ENCODE results near the gene MICAL2. TPM values are rescaled to one million over a fixed set of nuclear protein-coding genes. Genes with fewer than 3 reads are reported as not detected.

The MICAL2 gene
- total and polyA plus RNA-seq, 12 donors: 8.4 to 80.5 (median 34.1) TPM

DNA sequence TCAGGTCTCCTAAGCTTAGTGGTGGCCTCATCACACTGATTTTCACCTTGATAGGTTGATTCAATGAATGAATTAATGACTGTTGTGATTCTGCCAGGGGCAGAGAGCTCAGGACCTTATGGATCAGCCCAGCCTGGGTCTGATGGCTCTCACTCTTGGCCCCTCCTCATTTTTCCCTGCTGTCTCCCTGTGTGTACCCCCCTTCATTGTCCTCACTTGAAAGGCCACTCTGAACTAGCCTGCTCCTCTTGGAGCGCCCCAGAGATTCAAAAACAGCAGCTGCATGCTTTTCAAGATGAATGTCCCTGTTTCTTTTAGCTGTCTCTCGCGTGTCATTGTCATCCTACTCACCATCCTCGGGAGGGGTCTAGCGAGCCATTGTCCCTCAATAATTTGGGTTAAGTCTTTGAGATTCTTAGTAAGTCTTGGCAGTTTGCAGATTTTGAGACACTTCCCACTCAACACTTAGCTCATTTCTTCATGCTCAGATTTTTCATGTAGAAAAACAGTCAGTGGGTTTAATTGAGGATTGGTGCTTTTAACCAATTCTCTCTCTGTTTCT is 42.5 kb upstream of the MICAL2 start:
- no peak for TF ChIP-seq POLR2A (IDR thresholded peaks at IDR 0.05)
- TF ChIP-seq, protein P1, sequence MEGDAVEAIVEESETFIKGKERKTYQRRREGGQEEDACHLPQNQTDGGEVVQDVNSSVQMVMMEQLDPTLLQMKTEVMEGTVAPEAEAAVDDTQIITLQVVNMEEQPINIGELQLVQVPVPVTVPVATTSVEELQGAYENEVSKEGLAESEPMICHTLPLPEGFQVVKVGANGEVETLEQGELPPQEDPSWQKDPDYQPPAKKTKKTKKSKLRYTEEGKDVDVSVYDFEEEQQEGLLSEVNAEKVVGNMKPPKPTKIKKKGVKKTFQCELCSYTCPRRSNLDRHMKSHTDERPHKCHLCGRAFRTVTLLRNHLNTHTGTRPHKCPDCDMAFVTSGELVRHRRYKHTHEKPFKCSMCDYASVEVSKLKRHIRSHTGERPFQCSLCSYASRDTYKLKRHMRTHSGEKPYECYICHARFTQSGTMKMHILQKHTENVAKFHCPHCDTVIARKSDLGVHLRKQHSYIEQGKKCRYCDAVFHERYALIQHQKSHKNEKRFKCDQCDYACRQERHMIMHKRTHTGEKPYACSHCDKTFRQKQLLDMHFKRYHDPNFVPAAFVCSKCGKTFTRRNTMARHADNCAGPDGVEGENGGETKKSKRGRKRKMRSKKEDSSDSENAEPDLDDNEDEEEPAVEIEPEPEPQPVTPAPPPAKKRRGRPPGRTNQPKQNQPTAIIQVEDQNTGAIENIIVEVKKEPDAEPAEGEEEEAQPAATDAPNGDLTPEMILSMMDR (IDR thresholded peaks at IDR 0.05): no peak
- H3K27me3 ChIP-seq: no peaks in the 10 kb centered on the region
- peaks cover 0 to 8% of the 10 kb centered on the region in 2 donors for H3K4me1 ChIP-seq (replicated peaks in 1 of 2)
- no peaks in the 10 kb centered on the region for H3K36me3 ChIP-seq (replicated peaks in 1 of 2)
- peak overlapping the region in 1 of 5 donors; percentile 21 for H3K27ac ChIP-seq
- intact Hi-C loops (cut with DNase I): no loop called here
- no peak overlapping the region for H3K4me3 ChIP-seq
- DNase-seq: peak in 2 of 7 donors; percentile 2 to 14
- WGBS, 4 donors: 84 to 97% (median 89%) methylated on average over 5 of the region's 5 CpGs
- H3K9me3 ChIP-seq (replicated peaks in 1 of 3): no peaks in the 10 kb centered on the region

DNA sequence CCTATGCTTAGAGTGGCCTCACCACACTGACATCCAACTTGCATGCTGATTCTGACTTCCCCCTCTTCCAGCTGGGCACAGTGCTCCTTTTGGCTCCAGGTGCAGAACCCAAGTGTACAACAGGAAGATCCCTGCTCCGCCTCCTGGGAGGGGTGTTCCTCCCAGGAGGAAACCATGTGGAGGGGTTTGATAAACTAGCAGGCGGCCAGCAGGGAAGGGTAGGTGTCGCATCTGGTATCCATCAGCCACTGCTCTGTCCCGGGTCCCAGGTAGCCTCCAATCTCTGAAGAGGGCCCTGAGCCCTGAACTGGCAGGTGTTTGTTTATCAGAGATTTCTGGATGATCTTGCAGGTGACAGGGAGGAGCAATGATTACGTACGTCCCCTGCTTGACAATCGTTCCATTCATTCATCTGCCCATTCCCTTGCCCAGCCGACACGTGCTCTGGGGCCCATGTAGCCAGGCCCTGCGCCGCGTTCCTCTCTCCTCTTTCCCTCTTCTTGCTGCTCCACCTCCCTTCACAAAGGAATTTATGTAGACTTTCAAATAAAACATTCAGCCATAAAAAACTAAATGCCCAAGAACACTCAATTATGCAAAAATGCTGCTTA is 41.2 kb upstream of the MICAL2 start:
- H3K36me3 ChIP-seq (replicated peaks in 1 of 2): no peaks in the 10 kb centered on the region
- TF ChIP-seq, protein P1 (IDR thresholded peaks at IDR 0.05): no peak
- peaks cover 0 to 8% of the 10 kb centered on the region in 2 donors for H3K4me1 ChIP-seq (replicated peaks in 1 of 2)
- H3K27ac ChIP-seq: no peak overlapping the region
- intact Hi-C loops (cut with DNase I): no loop called here
- 86 to 93% (median 90%) methylated on average over 10 to 12 of the region's 12 CpGs for WGBS, 4 donors
- no peaks in the 10 kb centered on the region for H3K27me3 ChIP-seq
- H3K4me3 ChIP-seq: no peak overlapping the region
- H3K9me3 ChIP-seq (replicated peaks in 1 of 3): no peaks in the 10 kb centered on the region
- peak in 2 of 7 donors; percentile 13 to 28 for DNase-seq

DNA sequence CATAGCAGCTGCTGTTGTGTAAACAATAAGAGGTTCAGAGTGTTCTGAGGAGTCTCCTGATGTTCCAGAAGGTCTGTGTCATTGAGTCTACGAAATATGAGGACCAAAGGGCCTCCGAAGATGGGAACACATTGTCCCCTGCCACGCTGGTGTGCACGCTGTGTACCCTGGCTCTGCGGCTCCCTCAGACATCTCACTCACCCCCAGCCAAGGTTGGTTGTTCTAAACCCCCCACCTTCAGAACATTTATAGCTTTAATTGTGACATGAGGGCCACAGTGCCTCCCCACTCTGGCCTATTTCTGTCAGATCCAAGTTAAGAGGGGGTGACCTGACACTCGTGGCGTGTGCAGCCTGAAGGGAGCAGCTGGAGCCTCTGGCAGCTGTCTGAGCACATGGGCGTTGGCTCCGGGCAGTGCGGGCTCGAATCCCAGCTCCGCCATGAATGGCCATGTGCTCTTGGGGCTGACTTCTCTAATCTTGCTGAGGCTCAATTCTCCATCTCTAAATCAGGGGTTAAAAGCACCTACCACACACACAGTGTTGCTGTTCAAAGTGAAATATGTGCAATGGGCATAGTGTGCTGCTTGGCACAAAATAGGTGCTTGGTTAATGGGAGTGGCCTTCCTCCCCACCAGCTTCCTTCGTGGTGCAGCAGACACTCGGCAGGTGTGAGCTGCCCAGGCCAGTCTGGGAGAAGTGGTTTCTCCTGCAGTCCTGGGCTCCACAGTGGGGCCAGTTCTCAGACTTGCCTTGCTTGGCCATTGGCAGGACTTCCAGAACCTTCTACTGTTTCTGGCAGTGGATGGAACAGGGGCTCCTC is 39.7 kb upstream of the MICAL2 start:
- 84 to 92% (median 85%) methylated on average over 4 to 14 of the region's 14 CpGs for WGBS, 4 donors
- no peaks in the 10 kb centered on the region for H3K36me3 ChIP-seq (replicated peaks in 1 of 2)
- TF ChIP-seq, protein P1 (IDR thresholded peaks at IDR 0.05): no peak
- TF ChIP-seq POLR2A (IDR thresholded peaks at IDR 0.05): no peak
- DNase-seq: peak in 2 of 7 donors; percentile 35 to 72
- peaks cover 0 to 8% of the 10 kb centered on the region in 2 donors for H3K4me1 ChIP-seq (replicated peaks in 1 of 2)
- intact Hi-C loops (cut with DNase I): no loop called here
- no peaks in the 10 kb centered on the region for H3K27me3 ChIP-seq
- no peak overlapping the region for H3K4me3 ChIP-seq
- H3K9me3 ChIP-seq (replicated peaks in 1 of 3): no peaks in the 10 kb centered on the region
- peak overlapping the region in 2 of 5 donors; percentile 45 to 78 for H3K27ac ChIP-seq

DNA sequence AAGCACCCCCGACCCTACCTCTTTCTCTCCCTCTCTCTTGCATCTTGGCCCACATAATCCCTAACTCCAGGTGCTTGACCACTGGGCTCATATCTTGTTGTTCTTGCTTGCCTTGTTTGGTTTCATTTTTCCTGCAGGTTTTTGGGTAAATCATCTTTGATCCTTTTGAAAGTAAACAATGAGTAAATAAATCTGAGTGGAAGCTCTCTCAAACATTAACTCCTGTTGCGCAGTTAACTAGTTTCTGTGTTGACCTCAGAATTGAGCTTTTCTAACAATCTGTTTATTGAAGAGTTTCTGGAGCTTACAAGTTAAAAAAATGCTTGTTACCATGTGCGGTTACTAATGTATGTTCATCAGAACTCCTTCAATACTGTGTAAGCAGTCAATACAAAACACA is 38.8 kb upstream of the MICAL2 start:
- no peak for DNase-seq
- peak overlapping the region in 1 of 5 donors; percentile 45 for H3K27ac ChIP-seq

More for the DNA sequence above, 38.8 kb upstream of the MICAL2 start:
- H3K9me3 ChIP-seq (replicated peaks in 1 of 3): no peaks in the 10 kb centered on the region
- H3K27me3 ChIP-seq: no peaks in the 10 kb centered on the region
- no peak overlapping the region for H3K4me3 ChIP-seq
- 59 to 95% (median 87%) methylated on average over 3 of the region's 3 CpGs for WGBS, 4 donors
- H3K4me1 ChIP-seq (replicated peaks in 1 of 2): peaks cover 0 to 7% of the 10 kb centered on the region in 2 donors
- no peaks in the 10 kb centered on the region for H3K36me3 ChIP-seq (replicated peaks in 1 of 2)
- TF ChIP-seq POLR2A (IDR thresholded peaks at IDR 0.05): no peak
- TF ChIP-seq, protein P1 (IDR thresholded peaks at IDR 0.05): no peak
- intact Hi-C loops (cut with DNase I): no loop called here
